HCT116 (cell line): Measurements from ENCODE around the gene MAJIN. TPM values are rescaled to one million over a fixed set of nuclear protein-coding genes. Genes with fewer than 3 reads are reported as not detected.

ENCODE experiments used
- ATAC-seq: fragments of 200-7000 bp; cut with Tn5 transposase; 2 replicates; pipeline ENCODE4 v1.9.1; 2020; ENCODE audit warnings: mild to moderate bottlenecking, moderate library complexity
- BruUV-seq: library from RNA; stranded (reverse); fragments of 400-500 nt; replicated peaks from 2 replicates; lab custom pipeline; 2021; lab: Mats Ljungman, UMichigan
- CTCF ChIA-PET: fragments of 300-600 bp; sonication (Branson Sonifier 250); formaldehyde crosslinking; loops from one replicate; lab custom pipeline; 2021; ENCODE audit warnings: antibody characterized with exemption; lab: Charles Lee
- POLR2A ChIA-PET: fragments of 300-600, 350-600 bp; sonication (Branson Sonifier 250); formaldehyde crosslinking; loops from one replicate; lab custom pipeline; 2021; ENCODE audit warnings: antibody characterized with exemption; lab: Charles Lee
- RAD21 ChIA-PET, 2 experiments: fragments of 300-600 bp; sonication (Branson Sonifier 250); formaldehyde crosslinking; loops; one replicate each; lab custom pipeline; 2023; ENCODE audit warnings: low total read pairs in 2 of 2; ENCODE audit not compliant: uncharacterized antibody in 2 of 2, unreplicated experiment in 2 of 2, low non-redundant PET in 1 of 2; lab: Charles Lee
- DNase-seq: peaks from one replicate; pipeline ENCODE4 v3.0.0-alpha.2; 2010; ENCODE audit warnings: low read depth, low spot score
- H2AFZ ChIP-seq: fragments of 200-600 bp; shearing (Covaris generic), sonication (generic); 2 replicates; pipeline ENCODE4 v1.6.1; 2017; ENCODE audit warnings: low read depth, mixed run types, mixed read lengths, antibody characterized with exemption, low read length; ENCODE audit not compliant: poor library complexity, severe bottlenecking
- H3K27ac ChIP-seq: 2 replicates; pipeline ENCODE4 v1.5.1; 2012; ENCODE audit warnings: low read depth, low read length
- H3K27me3 ChIP-seq: fragments of 200-600 bp; sonication (generic); 2 replicates; pipeline ENCODE4 v1.6.1; 2016; ENCODE audit warnings: mixed run types, low read length, mixed read lengths; ENCODE audit not compliant: insufficient read depth
- H3K36me3 ChIP-seq, 2 experiments: fragments of 200-500 bp in 1 of 2; fragments of 200-600 bp in 1 of 2; sonication (Bioruptor generic) in 1 of 2; sonication (generic) in 1 of 2; 2 replicates each; pipeline versions ENCODE4 v1.5.1 to v1.6.1; 2014 to 2016; ENCODE audit warnings: low read length in 2 of 2, inconsistent platforms in 1 of 2, mixed read lengths in 1 of 2, mixed run types in 1 of 2; ENCODE audit not compliant: insufficient read depth in 2 of 2, control insufficient read depth in 1 of 2
- H3K4me1 ChIP-seq, 2 experiments: fragments of 200-600 bp in 1 of 2; sonication (generic) in 1 of 2; 2 replicates each; pipeline versions ENCODE4 v1.5.1 to v1.6.1; 2012 to 2017; ENCODE audit warnings: low read length in 2 of 2, inconsistent platforms in 1 of 2, mild to moderate bottlenecking in 1 of 2, mixed read lengths in 1 of 2, mixed run types in 1 of 2, moderate library complexity in 1 of 2; ENCODE audit not compliant: insufficient read depth in 2 of 2, control insufficient read depth in 1 of 2
- H3K4me2 ChIP-seq: fragments of 200-600 bp; sonication (generic); 2 replicates; pipeline ENCODE4 v1.6.1; 2017; ENCODE audit warnings: mixed run types, low read length, mixed read lengths
- H3K4me3 ChIP-seq, 2 experiments: fragments of 200-600 bp in 1 of 2; sonication (generic) in 1 of 2; replicated peaks in 1 of 2; 2 replicates each; pipeline ENCODE4 v1.5.1; 2011 to 2016; ENCODE audit warnings: low read length in 2 of 2, control low read depth in 1 of 2, low read depth in 1 of 2, mild to moderate bottlenecking in 1 of 2, mixed read lengths in 1 of 2, mixed run types in 1 of 2
- H3K79me2 ChIP-seq: fragments of 200-600 bp; sonication (generic); 2 replicates; pipeline ENCODE4 v1.6.1; 2017; ENCODE audit warnings: mild to moderate bottlenecking, mixed run types, low read length, moderate library complexity, mixed read lengths; ENCODE audit not compliant: insufficient read depth
- H3K9ac ChIP-seq: fragments of 200-600 bp; sonication (generic); 2 replicates; pipeline ENCODE4 v1.6.1; 2016; ENCODE audit warnings: low read length, mixed read lengths
- H3K9me2 ChIP-seq: fragments of 200-600 bp; sonication (generic), shearing (Covaris generic); 2 replicates; pipeline ENCODE4 v1.6.1; 2017; ENCODE audit warnings: mixed run types, mild to moderate bottlenecking, moderate library complexity; ENCODE audit not compliant: insufficient read depth
- H3K9me3 ChIP-seq, 2 experiments: fragments of 200-500 bp in 1 of 2; fragments of 200-600 bp in 1 of 2; sonication (Bioruptor generic) in 1 of 2; sonication (generic) in 1 of 2; 2 replicates each; pipeline ENCODE4 v1.6.1; 2014 to 2017; ENCODE audit warnings: low read length in 2 of 2, mixed read lengths in 2 of 2, inconsistent platforms in 1 of 2, low read depth in 1 of 2, mild to moderate bottlenecking in 1 of 2, mixed run types in 1 of 2, moderate library complexity in 1 of 2; ENCODE audit not compliant: control insufficient read depth in 1 of 2, insufficient read depth in 1 of 2
- H4K20me1 ChIP-seq: fragments of 200-600 bp; sonication (generic), shearing (Covaris generic); 2 replicates; pipeline ENCODE4 v1.6.1; 2017; ENCODE audit warnings: mixed run types, mild to moderate bottlenecking, moderate library complexity; ENCODE audit not compliant: insufficient read depth
- ATF3 ChIP-seq: IDR thresholded peaks from 2 replicates; pipeline ENCODE4 v1.6.1; 2012
- EGR1 ChIP-seq: IDR thresholded peaks from 2 replicates; pipeline ENCODE4 v1.6.1; 2012; ENCODE audit warnings: low read depth
- ELF1 ChIP-seq: IDR thresholded peaks from 2 replicates; pipeline ENCODE4 v1.6.1; 2012; ENCODE audit warnings: low read depth, borderline replicate concordance
- EZH2 ChIP-seq: fragments of 200-600 bp; sonication (generic); IDR thresholded peaks from 2 replicates; pipeline ENCODE4 v1.6.1; 2017; ENCODE audit warnings: antibody characterized with exemption, mixed run types
- FOSL1 ChIP-seq: IDR thresholded peaks from 2 replicates; pipeline ENCODE4 v1.6.1; 2012; ENCODE audit warnings: low read depth
- JUND ChIP-seq: IDR thresholded peaks from 2 replicates; pipeline ENCODE4 v1.6.1; 2012
- MAX ChIP-seq: IDR thresholded peaks from 2 replicates; pipeline ENCODE4 v1.6.1; 2012
- POLR2A ChIP-seq: IDR thresholded peaks from 2 replicates; pipeline ENCODE4 v1.7.0; 2011; ENCODE audit warnings: borderline replicate concordance; ENCODE audit not compliant: insufficient read depth, insufficient read length; ENCODE audit errors: extremely low read depth
- RAD21 ChIP-seq: IDR thresholded peaks from 2 replicates; pipeline ENCODE4 v1.6.1; 2012; ENCODE audit warnings: low read depth, mild to moderate bottlenecking
- SIN3A ChIP-seq: IDR thresholded peaks from 2 replicates; pipeline ENCODE4 v1.6.1; 2012; ENCODE audit warnings: low read depth
- SP1 ChIP-seq: IDR thresholded peaks from 2 replicates; pipeline ENCODE4 v1.6.1; 2012; ENCODE audit warnings: low read depth
- SRF ChIP-seq: IDR thresholded peaks from 2 replicates; pipeline ENCODE4 v1.6.1; 2012; ENCODE audit warnings: low read depth
- TCF7L2 ChIP-seq: IDR thresholded peaks from 2 replicates; pipeline ENCODE4 v1.7.0; 2011; ENCODE audit warnings: borderline replicate concordance, inconsistent platforms; ENCODE audit not compliant: insufficient read depth, insufficient read length; ENCODE audit errors: extremely low read depth
- YY1 ChIP-seq: IDR thresholded peaks from 2 replicates; pipeline ENCODE4 v1.6.1; 2011; ENCODE audit warnings: low read length, low read depth, moderate library complexity, mild to moderate bottlenecking; ENCODE audit not compliant: insufficient replicate concordance; ENCODE audit errors: extremely low read depth
- ZFX ChIP-seq: fragments of 450-650 bp; IDR thresholded peaks from 2 replicates; pipeline ENCODE4 v1.6.1; 2017
- intact Hi-C: fragments of 100-400 bp; cut with micrococcal nuclease; formaldehyde crosslinking; loops from 2 replicates; pipeline ENCODE4 v1.10.0; 2022
- total RNA-seq: library from RNA; stranded (reverse); gene quantifications from one replicate; pipeline ENCODE4 v1.2.1, GENCODE V29; 2021; ENCODE audit not compliant: unreplicated experiment

MAJIN gene
- total RNA-seq, 1 experiment from 2014 or later = not detected

- peaks cover 0 to 2% of the 10 kb centered on the region in 2 experiments; a peak in 1 of 4 replicates for H3K36me3 ChIP-seq
- ATAC-seq = no peak
- TSS peak; percentile 95 for BruUV-seq
- H4K20me1 ChIP-seq = no peaks in the 10 kb centered on the region
- no peaks in the 10 kb centered on the region for H3K9me2 ChIP-seq
- ChIA-PET CTCF (interaction anchor here (2.8 kb wide), 1 partner anchor 79 kb away, joined by 7 read pairs; the partner anchor contains the start of gene BATF2), POLR2A (no interaction called here)
- peak overlapping the region; percentile 100 for H3K4me2 ChIP-seq
- TF ChIP-seq EGR1 (no peak), SRF (no peak), JUND (no peak), MAX (no peak)
- TF ChIP-seq, all 23 proteins: peak for 0
- RAD21 ChIA-PET = no interaction called here
- H3K4me3 ChIP-seq = peak overlapping the region; percentile 58 to 82
- peak overlapping the region; percentile 52 for H2AFZ ChIP-seq
- H3K27me3 ChIP-seq = no peaks in the 10 kb centered on the region
- peaks cover 16 to 29% of the 10 kb centered on the region in 2 experiments for H3K4me1 ChIP-seq
- peak overlapping the region; percentile 60 for H3K9ac ChIP-seq
- intact Hi-C loops = loop anchor here (2.0 to 10.0 kb wide), 3 partner anchors 89 to 197 kb away; partner anchors contain the start of genes SNX15, TM7SF2 and ZNHIT2
- H3K79me2 ChIP-seq = peaks cover 13% of the 10 kb centered on the region; the same call in 1 of the 2 replicates
- DNase-seq = no peak
- H3K9me3 ChIP-seq = no peaks in the 10 kb centered on the region
- H3K27ac ChIP-seq = peak overlapping the region; percentile 69
These were observed 54.3 kb downstream of the MAJIN start for GRCh38 chr11:64917663-64917995.

- peak; percentile 99 for DNase-seq
- CTCF ChIA-PET = interaction anchor here (1.0 to 2.8 kb wide), 2 partner anchors 80 to 97 kb away, joined by 4 to 7 read pairs; partner anchors contain the start of genes ARL2 and BATF2
- Histone ChIP-seq H4K20me1 (no peaks in the 10 kb centered on the region), H3K36me3 (peaks cover 0 to 2% of the 10 kb centered on the region in 2 experiments; a peak in 1 of 4 replicates), H3K9ac (peak within 1 kb of the TSS; percentile 78), H3K9me2 (no peaks in the 10 kb centered on the region), H3K27me3 (no peaks in the 10 kb centered on the region), H3K27ac (peak within 1 kb of the TSS; percentile 69), H3K79me2 (peaks cover 13% of the 10 kb centered on the region; the same call in 1 of the 2 replicates), H3K4me1 (peaks cover 16 to 29% of the 10 kb centered on the region in 2 experiments), H3K9me3 (no peaks in the 10 kb centered on the region), H2AFZ (peak within 1 kb of the TSS; percentile 52), H3K4me2 (peak within 1 kb of the TSS; percentile 100), H3K4me3 (peak within 1 kb of the TSS; percentile 82 to 84)
- ATAC-seq = peak; percentile 97
- RAD21 ChIA-PET = interaction anchor here in 1 of 2 experiments (0.6 kb wide), 1 partner anchor 126 kb away, joined by 7 read pairs; no protein-coding TSS in a partner anchor
- TSS peak; percentile 72 for BruUV-seq
- intact Hi-C loops = loop anchor here (2.0 to 10.0 kb wide), 3 partner anchors 90 to 198 kb away; partner anchors contain the start of genes SNX15, TM7SF2 and ZNHIT2
- POLR2A ChIA-PET = interaction anchor here (1.3 kb wide), 1 partner anchor 70 kb away, joined by 3 read pairs; no protein-coding TSS in a partner anchor
- TF ChIP-seq SIN3A = no peak
- TF ChIP-seq TCF7L2 = peak; percentile 89
- no peak for TF ChIP-seq EZH2
- TF ChIP-seq YY1 = peak; percentile 23
- TF ChIP-seq FOSL1 = no peak
- TF ChIP-seq SP1 = no peak
- TF ChIP-seq ZFX = peak; percentile 100
- TF ChIP-seq RAD21 = no peak
- no peak for TF ChIP-seq MAX
- TF ChIP-seq ATF3 = no peak
- TF ChIP-seq POLR2A = peak; percentile 37
- no peak for TF ChIP-seq ELF1
These were observed 54.9 kb downstream of the MAJIN start, which contains the start of gene ATG2A for GRCh38 chr11:64916775-64917662. TSS of gene ATG2A (minus strand) at chr11:64917209. CDS start at chr11:64917135, 74 bp downstream.
